Nephron progenitor cell (in vitro differentiated cells): ENCODE measurements around the gene LMAN1L.

Experiments used
- DNase-seq: peaks from one replicate; pipeline ENCODE4 v3.0.0; 2021
- H3K27ac Mint-ChIP-seq: 2 replicates; pipeline ENCODE4 v1.8.0; 2021; ENCODE audit warnings: mild to moderate bottlenecking, moderate library complexity, mixed read lengths
- H3K27me3 Mint-ChIP-seq: 2 replicates; pipeline ENCODE4 v1.8.0; 2021; ENCODE audit warnings: mild to moderate bottlenecking, low read depth, mixed read lengths; ENCODE audit not compliant: poor library complexity
- H3K36me3 Mint-ChIP-seq: 2 replicates; pipeline ENCODE4 v1.8.0; 2021; ENCODE audit warnings: low read depth, mixed read lengths
- H3K4me1 Mint-ChIP-seq: 2 replicates; pipeline ENCODE4 v1.8.0; 2021; ENCODE audit warnings: mixed read lengths
- H3K4me3 Mint-ChIP-seq: 2 replicates; pipeline ENCODE4 v1.8.0; 2021; ENCODE audit warnings: mild to moderate bottlenecking, moderate library complexity, mixed read lengths
- H3K9me3 Mint-ChIP-seq: 2 replicates; pipeline ENCODE4 v1.8.0; 2021; ENCODE audit warnings: mild to moderate bottlenecking, moderate library complexity, mixed read lengths
- CTCF ChIP-seq: fragments of 200-600 bp; sonication (generic); IDR thresholded peaks from 2 replicates; pipeline ENCODE4 v1.5.0; 2021; ENCODE audit warnings: antibody characterized with exemption

LMAN1L gene

GRCh38 chr15:74780523-74781430 lies 31.9 kb upstream of the LMAN1L start:
- peaks cover 4% of the 10 kb centered on the region for H3K36me3 Mint-ChIP-seq
- no peak for DNase-seq
- peaks cover 3% of the 10 kb centered on the region for H3K27me3 Mint-ChIP-seq
- H3K4me3 Mint-ChIP-seq = peak overlapping the region; percentile 80
- H3K27ac Mint-ChIP-seq = no peak overlapping the region
- no peaks in the 10 kb centered on the region for H3K9me3 Mint-ChIP-seq
- H3K4me1 Mint-ChIP-seq = peaks cover 83% of the 10 kb centered on the region
- no peak for TF ChIP-seq CTCF

GRCh38 chr15:74781431-74782258 lies 31.0 kb upstream of the LMAN1L start, which contains the start of gene CSK:
TSS of gene CSK (plus strand) at chr15:74782080. CDS start at chr15:74798298, 16,218 bp downstream.
- Mint-ChIP-seq H3K27me3 (peaks cover 3% of the 10 kb centered on the region), H3K36me3 (peaks cover 4% of the 10 kb centered on the region), H3K4me3 (peak within 1 kb of the TSS; percentile 90), H3K27ac (no peak within 1 kb of the TSS), H3K9me3 (no peaks in the 10 kb centered on the region), H3K4me1 (peaks cover 82% of the 10 kb centered on the region)
- peak; percentile 33 for TF ChIP-seq CTCF
- DNase-seq = peak; percentile 84

- TF ChIP-seq CTCF = no peak
- Mint-ChIP-seq H3K27ac (no peak overlapping the region), H3K36me3 (peaks cover 4% of the 10 kb centered on the region), H3K9me3 (no peaks in the 10 kb centered on the region), H3K27me3 (peaks cover 3% of the 10 kb centered on the region), H3K4me3 (peak overlapping the region; percentile 90), H3K4me1 (peaks cover 74% of the 10 kb centered on the region)
- peak; percentile 57 for DNase-seq
Observed at GRCh38 chr15:74782259-74783071, 30.2 kb upstream of the LMAN1L start.

GRCh38 chr15:74783072-74783807 lies 29.4 kb upstream of the LMAN1L start:
- no peak for TF ChIP-seq CTCF
- no peak for DNase-seq
- peaks cover 4% of the 10 kb centered on the region for H3K36me3 Mint-ChIP-seq
- H3K27me3 Mint-ChIP-seq = peaks cover 3% of the 10 kb centered on the region
- H3K4me1 Mint-ChIP-seq = peaks cover 74% of the 10 kb centered on the region
- no peak overlapping the region for H3K27ac Mint-ChIP-seq
- peak overlapping the region; percentile 90 for H3K4me3 Mint-ChIP-seq
- H3K9me3 Mint-ChIP-seq = no peaks in the 10 kb centered on the region

- peak overlapping the region; percentile 90 for H3K4me3 Mint-ChIP-seq
- H3K4me1 Mint-ChIP-seq = peaks cover 74% of the 10 kb centered on the region
- H3K36me3 Mint-ChIP-seq = peaks cover 4% of the 10 kb centered on the region
- H3K27me3 Mint-ChIP-seq = peaks cover 3% of the 10 kb centered on the region
- no peaks in the 10 kb centered on the region for H3K9me3 Mint-ChIP-seq
- TF ChIP-seq CTCF = no peak
- no peak overlapping the region for H3K27ac Mint-ChIP-seq
- DNase-seq = no peak
Observed at GRCh38 chr15:74783808-74784175, 28.8 kb upstream of the LMAN1L start.
